Fibroblast of mammary gland (primary cell): ENCODE results near the gene MROH7.

Source experiments
- DNase-seq: peaks from one replicate; pipeline ENCODE4 v3.0.0-alpha.2; 2010; ENCODE audit warnings: low read depth
- H3K4me3 ChIP-seq: 2 replicates; pipeline ENCODE4 v1.5.1; 2011; ENCODE audit warnings: low read depth, mild to moderate bottlenecking, low read length, moderate library complexity; ENCODE audit not compliant: control insufficient read depth
- CTCF ChIP-seq: conservative IDR thresholded peaks from 2 replicates; pipeline ENCODE4 v1.5.1; 2011; ENCODE audit warnings: low read depth, low read length, inconsistent platforms; ENCODE audit not compliant: control insufficient read depth, insufficient read depth

Gene MROH7

GRCh38 chr1:54609301-54609921 is 32.2 kb upstream of the MROH7 start:
- no peak for TF ChIP-seq CTCF
- no peak overlapping the region for H3K4me3 ChIP-seq
- no peak for DNase-seq

GRCh38 chr1:54610048-54610447 is 31.5 kb upstream of the MROH7 start:
- no peak for DNase-seq
- H3K4me3 ChIP-seq, result no peak overlapping the region
- no peak for TF ChIP-seq CTCF

- no peak for TF ChIP-seq CTCF
- H3K4me3 ChIP-seq, result no peak overlapping the region
- no peak for DNase-seq
Measured at GRCh38 chr1:54610601-54611580, 30.7 kb upstream of the MROH7 start.

- DNase-seq, result no peak
- H3K4me3 ChIP-seq, result no peak overlapping the region
- TF ChIP-seq CTCF, result no peak
Measured at GRCh38 chr1:54611621-54612020, 30.0 kb upstream of the MROH7 start.

GRCh38 chr1:54614024-54614423 is 27.6 kb upstream of the MROH7 start:
- H3K4me3 ChIP-seq, result no peak overlapping the region
- no peak for DNase-seq
- TF ChIP-seq CTCF, result no peak

GRCh38 chr1:54614563-54614962 is 27.0 kb upstream of the MROH7 start:
- no peak for DNase-seq
- H3K4me3 ChIP-seq, result no peak overlapping the region
- no peak for TF ChIP-seq CTCF
